ENCODE data around the gene ABCC3. TPM values are rescaled to one million over a fixed set of nuclear protein-coding genes. Genes with fewer than 3 reads are reported as not detected.

The ABCC3 gene
- total and polyA plus RNA-seq, 8 donors: 30.9 to 120 (median 50.3) TPM

DNA sequence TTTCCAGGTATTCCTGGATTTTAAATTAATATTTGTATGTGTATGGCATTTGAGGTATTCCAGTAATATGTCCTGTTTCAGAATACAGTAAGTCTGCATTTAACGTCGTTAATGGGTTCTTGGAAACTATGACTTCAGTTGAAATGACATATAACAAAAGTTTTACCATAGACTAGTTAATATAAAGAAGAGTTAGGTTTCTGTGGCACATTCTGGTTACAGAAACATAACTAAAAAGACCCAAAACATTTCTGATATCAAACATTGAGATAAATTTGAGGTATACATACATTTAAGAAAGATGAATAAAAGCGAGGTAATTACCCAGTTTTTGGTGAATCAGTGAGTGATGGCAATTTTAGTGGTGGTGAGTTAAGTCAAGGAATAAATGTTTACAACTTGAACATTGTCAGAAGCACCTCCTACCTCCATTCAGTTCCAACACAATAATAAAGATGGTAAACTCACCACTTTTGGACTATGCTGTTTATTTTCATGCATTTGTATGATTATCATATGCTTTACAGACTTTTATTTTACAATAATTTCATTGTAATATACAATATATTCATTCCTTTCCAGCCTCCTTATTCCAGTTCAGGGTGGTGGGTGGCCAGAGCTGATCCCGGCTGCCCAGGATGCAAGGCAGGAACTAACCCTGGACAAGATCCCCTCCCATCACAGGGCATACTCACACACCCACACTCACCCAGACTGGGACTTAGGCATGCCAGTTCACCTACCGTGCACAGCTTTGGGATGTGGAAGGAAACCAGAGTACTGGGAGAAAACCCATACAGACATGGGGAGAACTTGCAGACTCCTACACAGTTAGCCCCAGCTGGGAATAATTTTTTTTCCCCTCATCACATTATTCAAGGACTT, 94.4 kb downstream of the ABCC3 start:
- TF ChIP-seq, protein P1, sequence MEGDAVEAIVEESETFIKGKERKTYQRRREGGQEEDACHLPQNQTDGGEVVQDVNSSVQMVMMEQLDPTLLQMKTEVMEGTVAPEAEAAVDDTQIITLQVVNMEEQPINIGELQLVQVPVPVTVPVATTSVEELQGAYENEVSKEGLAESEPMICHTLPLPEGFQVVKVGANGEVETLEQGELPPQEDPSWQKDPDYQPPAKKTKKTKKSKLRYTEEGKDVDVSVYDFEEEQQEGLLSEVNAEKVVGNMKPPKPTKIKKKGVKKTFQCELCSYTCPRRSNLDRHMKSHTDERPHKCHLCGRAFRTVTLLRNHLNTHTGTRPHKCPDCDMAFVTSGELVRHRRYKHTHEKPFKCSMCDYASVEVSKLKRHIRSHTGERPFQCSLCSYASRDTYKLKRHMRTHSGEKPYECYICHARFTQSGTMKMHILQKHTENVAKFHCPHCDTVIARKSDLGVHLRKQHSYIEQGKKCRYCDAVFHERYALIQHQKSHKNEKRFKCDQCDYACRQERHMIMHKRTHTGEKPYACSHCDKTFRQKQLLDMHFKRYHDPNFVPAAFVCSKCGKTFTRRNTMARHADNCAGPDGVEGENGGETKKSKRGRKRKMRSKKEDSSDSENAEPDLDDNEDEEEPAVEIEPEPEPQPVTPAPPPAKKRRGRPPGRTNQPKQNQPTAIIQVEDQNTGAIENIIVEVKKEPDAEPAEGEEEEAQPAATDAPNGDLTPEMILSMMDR (IDR thresholded peaks at IDR 0.05): no peak
- ATAC-seq (peak; percentile 26), DNase-seq (no peak)
- H3K9me3 ChIP-seq: no peaks in the 10 kb centered on the region
- H3K27ac ChIP-seq: no peak overlapping the region
- peaks cover 13 to 83% of the 10 kb centered on the region in 2 donors for H3K4me1 ChIP-seq
- no peak overlapping the region for H3K4me3 ChIP-seq
- no peaks in the 10 kb centered on the region for H3K27me3 ChIP-seq
- H3K36me3 ChIP-seq: no peaks in the 10 kb centered on the region
- intact Hi-C loops (cut with DNase I): no loop called here

DNA sequence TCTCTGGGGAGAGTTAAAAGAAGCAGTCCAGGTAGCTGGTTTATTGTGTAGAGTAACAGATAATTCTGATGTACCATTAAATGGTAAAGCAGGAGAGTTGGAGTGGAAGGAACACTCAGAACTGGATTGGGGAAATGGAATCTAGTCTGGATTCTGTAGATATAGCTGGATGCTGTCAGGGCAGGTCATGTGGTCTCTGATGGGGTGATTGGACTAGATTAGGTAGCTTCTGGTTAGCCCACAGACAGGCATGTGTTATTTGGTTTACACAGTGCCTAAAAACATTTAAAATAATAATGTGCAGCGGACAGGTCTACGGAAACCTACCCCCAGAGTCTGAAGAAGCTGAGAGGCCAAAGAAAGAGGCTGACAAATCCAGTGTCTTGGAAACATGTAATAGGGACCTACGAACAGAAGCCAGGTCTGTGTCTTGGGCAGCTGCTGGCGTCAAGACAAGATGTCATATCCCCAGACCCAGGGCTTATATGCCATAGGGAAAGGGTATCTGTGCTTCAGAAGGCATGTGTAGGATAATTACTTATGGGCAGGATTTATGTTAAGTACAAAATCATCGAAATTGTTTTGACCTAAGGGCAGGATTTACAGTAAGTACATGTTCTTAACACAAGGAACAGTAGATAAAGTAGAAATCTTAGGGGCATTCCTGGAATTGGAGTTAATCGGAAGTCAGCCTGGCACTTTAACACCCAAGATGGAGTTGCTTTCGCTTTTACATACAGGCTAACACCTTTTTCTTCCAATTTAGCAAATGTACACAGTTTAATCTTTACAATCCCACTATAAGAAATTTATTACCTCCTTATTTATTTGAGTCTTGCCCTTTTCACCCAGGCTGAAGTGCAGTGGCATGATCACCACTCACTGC, 97.1 kb downstream of the ABCC3 start:
- no peaks in the 10 kb centered on the region for H3K36me3 ChIP-seq
- intact Hi-C loops (cut with DNase I): no loop called here
- no peak overlapping the region for H3K4me3 ChIP-seq
- peak; percentile 16 for ATAC-seq
- H3K9me3 ChIP-seq: no peaks in the 10 kb centered on the region
- no peak overlapping the region for H3K27ac ChIP-seq
- H3K27me3 ChIP-seq: no peaks in the 10 kb centered on the region
- DNase-seq: no peak
- H3K4me1 ChIP-seq: peaks cover 7 to 66% of the 10 kb centered on the region in 2 donors
- TF ChIP-seq, protein P1 (IDR thresholded peaks at IDR 0.05): no peak

DNA sequence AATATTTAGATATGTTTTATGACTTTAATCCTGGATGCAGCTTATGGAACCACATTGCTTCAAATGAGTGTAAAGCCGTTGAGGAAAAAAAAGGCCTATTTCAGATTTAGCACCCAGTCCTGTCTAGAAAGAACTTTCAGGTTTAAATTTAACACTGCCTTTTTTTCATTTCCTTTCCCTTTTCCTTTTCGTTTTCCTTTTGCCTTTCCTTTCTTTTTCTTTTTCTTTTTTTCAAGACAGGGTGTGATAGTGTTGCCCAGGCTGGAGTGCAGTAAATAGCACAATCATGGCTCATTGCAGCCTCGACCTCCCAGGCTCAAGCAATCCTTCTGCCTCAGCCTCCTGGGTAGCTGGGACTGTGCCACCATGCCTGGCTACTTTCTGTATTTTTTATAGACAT, 100.6 kb downstream of the ABCC3 start:
- H3K27ac ChIP-seq: no peak overlapping the region
- H3K36me3 ChIP-seq: peaks cover 0 to 31% of the 10 kb centered on the region in 2 donors

DNA sequence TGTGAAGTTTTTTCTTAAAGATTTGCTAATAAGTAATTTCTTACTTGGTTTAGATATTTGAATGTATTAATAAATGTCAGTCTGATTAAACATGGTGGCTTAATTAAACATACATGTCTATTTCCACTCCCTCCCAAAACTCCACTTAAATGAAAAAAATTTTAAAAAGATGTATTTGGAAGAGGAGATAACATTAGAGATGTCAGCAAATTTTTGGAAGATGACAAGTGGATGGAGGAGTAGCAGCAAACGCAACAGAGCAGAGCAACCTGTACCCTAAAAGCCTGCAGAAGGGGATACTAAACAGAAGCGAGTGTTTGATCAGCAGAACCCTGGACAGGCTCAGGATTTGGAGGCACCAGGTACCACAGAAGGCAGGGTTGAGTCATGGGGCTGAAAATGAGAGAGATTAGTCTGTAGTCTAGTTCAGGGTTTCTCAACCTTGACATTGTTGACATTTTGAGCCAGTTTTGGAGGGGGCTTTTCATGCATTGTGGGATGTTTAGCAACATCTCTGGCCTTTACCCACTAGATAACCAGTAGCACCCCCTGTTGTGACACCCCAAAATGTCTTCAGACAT, 102.5 kb downstream of the ABCC3 start:
- ATAC-seq: no peak

More for the DNA sequence above, 100.6 kb downstream of the ABCC3 start:
- TF ChIP-seq, protein P1 (IDR thresholded peaks at IDR 0.05): no peak
- intact Hi-C loops (cut with DNase I): no loop called here
- ATAC-seq (no peak), DNase-seq (no peak)
- H3K4me1 ChIP-seq: peaks cover 7 to 36% of the 10 kb centered on the region in 2 donors
- H3K27me3 ChIP-seq: no peaks in the 10 kb centered on the region
- H3K4me3 ChIP-seq: no peak overlapping the region
- H3K9me3 ChIP-seq: no peaks in the 10 kb centered on the region

More for the DNA sequence above, 102.5 kb downstream of the ABCC3 start:
- Histone ChIP-seq H3K9me3 (no peaks in the 10 kb centered on the region), H3K27ac (no peak overlapping the region), H3K36me3 (peaks cover 0 to 50% of the 10 kb centered on the region in 2 donors), H3K4me3 (no peak overlapping the region), H3K27me3 (no peaks in the 10 kb centered on the region), H3K4me1 (peaks cover 2 to 23% of the 10 kb centered on the region in 2 donors)
- TF ChIP-seq, protein P1 (IDR thresholded peaks at IDR 0.05): no peak
- intact Hi-C loops (cut with DNase I): no loop called here
- no peak for DNase-seq
